ENCODE results near the gene SKP1.

Gene SKP1

DNA sequence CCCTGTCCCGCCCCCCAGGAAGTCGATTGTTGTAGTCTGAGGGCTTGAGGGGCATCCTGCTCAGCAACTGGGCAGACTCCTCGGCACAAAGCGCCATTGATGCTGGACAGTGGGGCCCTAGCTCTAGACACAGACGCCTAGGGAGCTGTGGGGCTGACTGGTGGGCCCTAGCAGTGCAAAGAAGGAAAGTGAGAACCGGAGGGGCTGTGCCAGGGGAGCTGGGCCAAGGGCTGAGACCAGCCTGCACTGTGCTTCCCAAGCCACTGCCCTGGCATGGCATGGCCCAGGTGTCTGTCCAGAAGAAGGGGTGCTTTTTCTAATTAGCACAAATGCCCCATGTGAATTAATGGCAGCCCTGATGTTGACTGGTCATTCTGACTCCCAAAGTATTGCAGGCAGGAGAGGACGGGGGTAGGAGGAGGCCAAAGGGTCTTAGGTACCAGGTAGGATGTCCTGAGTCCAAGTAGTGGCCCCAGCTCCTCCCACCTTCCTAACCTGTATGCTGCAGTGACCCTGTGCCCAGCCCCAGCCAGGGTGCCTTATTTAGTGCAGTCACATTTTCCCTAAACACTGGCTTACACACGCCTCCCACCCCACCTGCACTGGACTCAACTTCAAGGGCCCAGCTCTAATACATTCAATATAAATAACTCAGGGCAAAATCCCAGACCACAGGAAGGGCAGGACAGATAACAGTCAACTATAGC is 46.4 kb downstream of the SKP1 start:
- DNase-seq (ENCODE audit: low spot score) = no peak

DNA sequence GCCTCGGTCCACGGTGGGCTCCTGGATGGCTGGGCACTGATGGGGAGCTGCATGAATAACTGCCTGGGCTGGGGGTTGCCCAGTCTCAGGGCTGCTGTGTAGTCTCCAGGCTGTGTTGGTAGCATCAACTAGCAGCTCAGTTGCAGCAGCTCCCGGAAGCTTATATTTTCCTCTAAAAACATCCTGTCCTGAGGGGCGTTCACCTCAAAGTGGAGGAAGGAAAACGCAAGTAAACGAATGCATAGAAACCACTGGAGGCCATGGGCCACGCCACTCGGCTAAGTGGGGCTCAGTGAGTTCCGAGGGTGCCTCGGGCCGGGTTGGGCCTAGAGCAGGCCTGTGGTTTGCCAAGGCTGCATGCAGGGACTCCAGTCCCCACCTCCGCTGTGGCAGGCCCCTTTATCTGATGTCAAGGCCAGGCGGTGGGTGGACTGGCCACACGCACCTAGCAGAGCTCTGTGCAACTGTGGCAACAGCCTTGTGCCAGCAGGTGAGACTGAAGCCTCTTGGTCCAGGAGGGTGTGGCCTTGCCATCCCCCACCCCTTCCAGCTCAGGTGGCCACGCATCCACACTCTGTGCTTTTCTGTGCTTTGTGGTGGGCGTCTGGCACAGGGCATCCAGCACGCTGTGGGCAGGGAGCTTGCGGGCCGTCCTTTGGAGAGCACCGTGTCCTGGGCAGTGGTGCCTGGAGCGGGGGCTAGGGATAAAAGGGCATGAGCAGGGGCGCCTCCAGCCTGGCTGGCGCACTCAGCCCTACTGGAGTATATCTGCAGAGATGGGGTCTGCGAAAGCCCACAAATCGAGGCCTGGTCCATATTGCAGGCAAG is 47.1 kb downstream of the SKP1 start:
- no peak for DNase-seq (ENCODE audit: low spot score)

DNA sequence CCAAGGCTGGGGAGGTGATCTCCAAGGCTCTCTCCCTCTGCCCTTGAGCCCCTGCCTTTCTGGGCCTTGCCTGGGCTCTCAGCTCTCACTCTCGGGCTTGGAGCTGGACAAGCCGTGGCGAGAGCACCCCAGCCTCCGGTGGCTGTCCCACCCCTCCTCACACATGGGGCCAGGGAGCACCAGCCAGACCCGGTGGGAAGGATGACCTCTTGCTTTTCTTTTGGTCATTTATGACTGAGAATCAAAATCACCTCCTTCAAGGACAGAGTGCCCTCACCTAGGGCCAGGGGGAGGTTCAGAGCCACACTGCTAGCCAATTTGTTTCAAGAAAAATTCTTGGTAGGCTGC is 48.1 kb downstream of the SKP1 start:
- DNase-seq (ENCODE audit: low spot score) = no peak

DNA sequence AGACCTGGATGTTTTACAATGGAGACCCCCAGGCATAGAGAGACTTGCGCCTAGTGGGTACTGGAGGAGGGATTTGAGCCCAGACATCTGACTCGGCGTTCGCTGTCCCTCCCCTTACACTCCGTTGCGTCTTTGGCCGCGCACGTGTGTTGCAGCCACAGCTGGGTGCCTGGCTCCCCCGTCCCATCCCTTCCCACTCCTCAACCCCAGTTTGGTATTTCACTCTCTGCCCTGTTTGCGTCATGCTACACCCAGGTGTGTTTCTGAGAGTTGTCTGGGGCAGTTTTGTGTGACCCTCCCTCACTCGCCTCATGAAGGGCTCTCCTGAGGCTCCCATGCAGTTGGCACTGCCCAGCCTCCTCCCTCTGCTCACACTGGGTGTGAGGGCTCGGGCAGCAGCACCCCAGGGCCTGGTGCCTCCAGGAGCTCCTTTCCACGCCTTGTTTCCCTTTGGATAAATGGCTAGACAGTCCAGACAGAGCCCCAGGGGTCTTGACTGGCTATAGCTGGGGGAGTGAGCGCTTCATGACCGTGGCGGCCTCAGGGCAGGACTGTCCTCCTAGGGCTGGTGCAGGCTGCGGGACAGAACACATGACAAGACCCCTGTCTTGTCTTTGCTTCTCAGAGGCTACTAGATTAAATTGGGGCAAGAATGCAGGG is 48.6 kb downstream of the SKP1 start:
- no peak for DNase-seq (ENCODE audit: low spot score)

DNA sequence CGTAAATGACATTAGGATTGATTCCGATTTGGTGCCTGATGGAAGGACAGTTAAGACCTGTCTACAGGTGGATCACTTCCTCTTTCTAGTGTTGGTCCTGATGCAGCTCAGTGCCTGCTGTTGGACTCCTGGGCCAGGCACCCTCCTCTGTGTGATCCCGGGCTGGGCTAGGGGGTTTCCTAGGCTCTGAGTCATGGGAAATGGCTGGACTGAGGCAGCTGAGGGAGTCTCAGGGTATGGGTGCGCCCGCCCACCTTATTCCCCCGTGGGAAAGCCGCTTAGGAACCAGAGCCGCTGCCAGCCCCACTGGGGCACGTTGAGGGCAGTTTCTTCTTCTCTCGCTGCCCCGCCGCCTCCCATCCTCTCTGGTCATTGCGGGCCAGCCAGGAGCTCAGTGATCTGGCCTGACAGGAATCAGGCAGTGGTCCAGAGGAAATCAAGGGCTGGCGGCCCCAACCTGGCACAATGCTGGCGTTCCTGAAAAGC is 49.3 kb downstream of the SKP1 start:
- no peak for DNase-seq (ENCODE audit: low spot score)

DNA sequence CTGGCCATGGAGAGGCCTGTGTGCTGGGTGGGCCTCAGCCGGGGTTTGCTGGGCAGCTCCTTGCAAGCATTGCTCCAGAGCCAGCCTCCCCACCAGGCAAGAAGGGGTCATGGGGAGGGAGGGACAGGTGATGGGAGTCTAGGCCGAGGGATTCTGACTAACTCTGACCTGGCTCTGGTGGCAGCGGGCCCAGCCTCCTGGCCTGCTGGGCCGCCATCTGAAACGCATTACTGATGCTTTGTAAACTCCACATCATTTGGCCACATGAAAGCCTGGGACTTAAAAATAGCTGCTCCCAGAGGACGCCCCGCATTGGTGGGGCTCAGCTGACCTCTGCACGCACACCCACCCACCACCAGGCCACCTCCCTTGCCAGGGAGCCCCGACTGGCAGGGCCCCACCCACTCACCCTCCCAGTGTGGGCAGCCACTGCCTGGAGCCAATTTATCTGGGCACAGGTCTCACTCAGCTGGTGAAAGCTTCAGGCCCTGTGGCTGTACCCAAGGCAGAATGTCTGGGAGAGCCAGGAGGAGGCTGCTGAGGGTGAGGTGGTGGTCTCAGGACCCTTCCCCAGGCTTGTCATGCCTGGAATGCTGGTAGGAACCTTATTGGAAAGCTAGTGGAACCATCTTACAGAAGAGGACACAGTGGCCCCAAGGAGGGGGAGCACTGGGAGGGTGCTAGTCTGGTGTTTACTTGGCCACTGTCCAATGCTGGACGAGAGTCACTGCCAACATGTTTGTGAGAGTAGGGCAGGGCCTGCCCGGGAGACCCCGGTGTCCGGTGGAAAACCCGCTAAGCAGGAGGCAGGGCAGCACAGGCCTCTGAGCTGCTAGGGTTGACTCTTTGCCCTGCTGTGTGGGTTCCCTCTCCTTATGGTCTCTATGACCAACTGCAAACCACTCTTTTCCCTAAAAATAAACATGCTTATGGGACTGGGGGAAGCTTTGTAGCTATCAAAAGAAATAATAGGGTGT is 51.4 kb downstream of the SKP1 start:
- no peak for DNase-seq (ENCODE audit: low spot score)

DNA sequence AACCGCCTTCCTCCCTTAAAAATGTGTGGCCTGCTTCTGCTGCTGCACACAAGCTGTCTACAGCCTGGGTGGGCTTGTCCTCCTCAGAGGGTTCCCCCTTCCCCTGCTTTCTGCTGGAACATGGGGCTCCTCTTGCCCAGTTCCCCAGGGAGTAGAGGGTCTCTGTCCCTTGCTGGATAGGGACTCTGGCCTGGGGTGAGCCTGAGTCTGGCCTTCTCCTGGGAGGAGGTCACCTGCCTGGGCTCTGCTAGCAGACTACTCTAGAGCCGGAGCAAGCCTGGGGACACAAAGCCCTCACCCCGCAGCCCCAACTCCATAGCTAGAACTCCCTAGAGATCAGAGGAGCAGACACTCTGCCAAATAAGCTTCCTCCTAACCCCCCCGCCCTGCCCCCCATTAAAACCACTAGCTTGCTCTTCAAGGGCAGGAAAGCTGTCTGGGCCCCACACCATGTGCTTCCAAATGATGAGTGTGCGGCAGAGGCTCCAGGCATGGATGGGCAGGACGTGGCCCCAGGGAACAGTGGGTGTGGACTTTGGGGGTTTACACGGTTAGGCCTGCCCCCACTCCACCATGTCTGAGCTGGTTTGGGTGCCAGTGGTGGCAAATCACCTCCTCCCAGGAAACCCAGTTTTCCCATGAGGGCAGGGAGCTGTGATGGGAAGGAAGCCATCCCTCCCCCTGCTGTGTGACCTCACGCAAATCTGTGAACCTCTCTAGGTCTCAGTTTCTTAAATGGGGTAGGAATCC is 52.3 kb downstream of the SKP1 start:
- no peak for DNase-seq (ENCODE audit: low spot score)

DNA sequence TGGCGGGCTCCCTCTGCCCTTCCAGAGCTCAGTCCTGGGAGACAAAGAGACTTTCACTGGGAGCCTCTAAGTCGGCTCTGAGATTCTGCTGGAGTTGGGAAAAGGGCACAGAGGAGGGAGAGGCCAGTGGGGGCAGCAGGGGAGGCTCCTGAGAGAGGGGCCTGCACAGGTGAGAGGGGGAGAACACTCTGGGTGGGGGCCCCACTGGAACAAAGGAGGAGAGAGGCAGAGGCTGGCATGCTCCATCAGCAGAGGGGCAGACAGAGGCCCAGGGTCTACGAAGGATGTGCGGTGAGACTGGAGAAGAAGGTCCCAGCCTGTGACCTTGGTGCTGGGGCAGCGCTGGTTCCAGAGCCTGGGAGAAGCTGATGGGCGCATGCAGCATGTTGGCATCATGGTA is 53.4 kb downstream of the SKP1 start:
- no peak for DNase-seq (ENCODE audit: low spot score)

DNA sequence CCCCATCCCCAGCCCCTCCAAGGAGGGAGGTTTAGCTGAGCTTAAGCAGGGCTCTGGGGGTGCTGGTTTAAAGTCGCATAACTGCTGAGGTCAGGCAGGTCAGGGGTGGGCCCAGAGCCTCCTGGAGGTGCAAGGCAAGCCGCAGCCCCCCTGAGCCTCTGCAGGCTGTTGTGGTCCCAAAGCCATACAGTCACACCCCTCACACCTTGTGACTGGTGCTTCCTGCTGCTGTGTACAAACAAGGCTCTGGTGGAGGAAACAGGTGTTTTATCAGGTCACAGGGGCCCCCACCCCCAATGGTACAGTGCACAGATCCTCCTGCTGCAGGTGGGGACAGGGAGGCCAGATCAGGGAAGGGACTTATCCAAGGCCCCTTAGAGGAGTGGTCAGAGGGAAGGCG is 54.2 kb downstream of the SKP1 start:
- no peak for DNase-seq (ENCODE audit: low spot score)

DNA sequence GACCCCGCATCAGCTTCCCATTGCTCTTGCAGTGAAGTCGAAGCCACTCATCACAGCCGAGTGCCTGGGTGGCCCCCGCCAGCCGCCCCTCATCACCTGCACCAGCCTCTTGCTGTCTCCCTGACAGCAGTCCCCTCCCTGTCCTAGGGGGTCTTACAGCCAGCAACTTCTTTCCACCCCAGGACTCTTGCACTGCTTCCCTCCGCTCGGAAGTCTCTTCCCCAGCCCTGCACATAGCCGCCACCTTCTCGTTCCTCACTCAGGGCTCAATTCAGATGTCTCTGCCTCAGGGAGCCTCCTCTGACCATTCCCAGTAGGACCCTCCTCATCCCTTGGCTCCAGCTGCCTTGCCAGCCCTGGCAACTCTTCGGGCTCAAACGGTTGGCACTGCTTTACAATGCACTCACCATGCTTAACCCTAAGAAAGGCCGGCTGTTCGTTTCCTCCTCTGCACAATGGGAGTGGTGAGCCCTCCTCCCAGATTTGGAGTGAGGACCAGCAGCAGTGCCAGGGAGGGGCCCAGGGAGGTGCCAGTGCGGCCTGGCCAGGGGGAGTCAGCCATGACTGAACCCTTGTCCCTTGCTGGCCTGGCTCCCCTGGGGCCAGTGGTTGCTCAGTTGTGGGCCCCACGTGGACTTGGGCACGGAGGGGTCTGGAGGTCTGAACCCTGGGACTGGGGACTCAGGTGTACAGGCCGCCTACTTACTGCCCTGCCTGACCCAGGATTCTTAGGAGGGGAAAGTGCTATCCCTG is 56.2 kb downstream of the SKP1 start:
- no peak for DNase-seq (ENCODE audit: low spot score)

DNA sequence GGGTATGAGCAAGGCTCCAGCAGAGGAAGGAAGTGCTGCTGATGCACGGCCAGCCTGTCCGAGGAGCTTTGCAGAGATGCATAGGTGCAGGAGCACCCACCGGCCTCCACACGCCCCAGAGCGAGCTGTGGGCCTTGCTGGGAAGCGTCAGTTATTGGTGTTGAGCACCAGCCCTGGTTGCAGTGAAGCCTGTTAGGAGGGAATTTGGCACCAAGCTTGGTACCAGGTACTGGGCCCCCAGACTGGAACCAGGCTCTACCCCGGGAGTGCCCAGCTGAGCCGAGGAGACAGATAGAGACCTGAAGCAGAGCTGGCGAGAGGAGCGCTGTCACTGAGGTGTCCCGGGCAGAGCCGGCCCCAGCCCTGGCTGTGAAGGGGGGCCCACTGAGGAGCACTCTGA is 57.0 kb downstream of the SKP1 start:
- no peak for DNase-seq (ENCODE audit: low spot score)

DNA sequence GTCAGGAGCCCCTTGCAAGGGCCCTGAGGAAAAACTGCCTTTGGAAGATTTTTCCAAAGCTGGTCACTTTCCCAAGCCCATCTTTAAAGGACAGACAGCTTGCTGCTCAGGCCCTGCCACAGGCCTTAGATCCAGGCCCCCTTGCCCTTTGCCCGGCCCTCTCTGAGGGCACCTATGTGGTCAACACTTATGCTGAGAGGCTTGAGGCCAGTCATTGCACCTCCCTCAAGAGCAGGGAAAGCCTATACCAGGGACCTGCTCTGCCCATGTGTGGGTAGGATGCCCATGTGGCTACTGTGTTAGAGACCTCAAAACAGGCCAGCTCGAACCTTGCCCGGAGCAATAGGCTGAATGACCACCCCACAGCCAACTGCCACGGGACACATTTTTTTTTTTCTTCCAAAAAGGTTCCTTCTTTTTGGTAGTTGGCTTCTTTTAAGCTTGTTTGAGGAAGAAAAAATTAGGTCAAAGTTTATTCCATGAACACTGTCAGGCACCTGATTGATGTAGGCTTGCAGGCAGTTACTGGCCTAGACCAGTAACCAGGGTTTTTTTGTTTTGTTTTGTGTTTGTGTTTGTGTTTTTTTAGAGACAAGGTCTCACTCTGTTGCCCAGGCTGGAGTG is 58.4 kb downstream of the SKP1 start:
- DNase-seq (ENCODE audit: low spot score) = no peak

DNA sequence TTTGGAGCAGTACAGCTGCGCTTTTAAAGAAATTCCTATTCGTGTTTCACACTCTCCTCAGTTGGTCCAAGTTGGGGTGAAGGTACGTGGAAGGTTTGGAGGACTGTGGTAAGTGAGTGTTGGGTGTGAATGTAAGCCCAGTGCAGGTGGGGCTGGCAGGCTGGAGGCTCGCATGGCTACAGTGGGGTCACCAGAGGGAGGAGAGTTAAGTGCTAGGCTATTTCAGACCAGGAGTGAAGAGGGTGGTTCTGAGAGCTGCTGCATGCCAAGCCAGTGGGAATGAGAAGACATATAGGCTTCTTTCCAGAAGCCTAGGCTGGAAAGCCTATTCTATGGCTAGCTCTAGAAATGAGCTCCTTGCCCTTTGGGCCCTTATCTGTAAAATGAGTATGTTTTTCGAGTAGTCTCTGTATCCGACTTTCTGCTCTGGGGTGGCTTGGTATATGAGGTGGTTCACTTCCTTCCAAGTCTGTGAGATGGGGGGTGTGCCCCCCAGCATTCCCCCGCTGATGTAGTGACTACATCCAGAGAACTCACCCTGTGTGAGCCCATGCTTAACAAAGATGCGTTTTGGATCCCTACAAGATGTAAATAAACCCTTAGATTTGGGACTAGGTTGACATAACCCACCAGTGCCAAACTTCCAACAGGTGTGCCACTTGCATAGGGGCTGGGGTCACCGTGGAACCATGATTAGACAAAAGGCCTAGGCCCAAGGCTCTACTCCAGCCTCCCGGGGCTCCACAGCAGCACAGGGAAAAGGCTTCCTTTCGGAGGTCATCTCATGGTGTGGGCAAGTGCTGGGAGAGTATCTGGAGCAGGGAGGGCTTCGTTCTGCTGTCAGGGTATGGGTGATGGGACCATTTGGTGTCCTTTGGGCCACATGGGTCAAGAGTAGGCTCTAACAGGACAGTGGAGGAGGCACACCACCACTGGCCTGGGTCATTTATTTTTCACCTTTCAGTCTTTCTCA is 59.7 kb downstream of the SKP1 start:
- DNase-seq (ENCODE audit: low spot score) = no peak

DNA sequence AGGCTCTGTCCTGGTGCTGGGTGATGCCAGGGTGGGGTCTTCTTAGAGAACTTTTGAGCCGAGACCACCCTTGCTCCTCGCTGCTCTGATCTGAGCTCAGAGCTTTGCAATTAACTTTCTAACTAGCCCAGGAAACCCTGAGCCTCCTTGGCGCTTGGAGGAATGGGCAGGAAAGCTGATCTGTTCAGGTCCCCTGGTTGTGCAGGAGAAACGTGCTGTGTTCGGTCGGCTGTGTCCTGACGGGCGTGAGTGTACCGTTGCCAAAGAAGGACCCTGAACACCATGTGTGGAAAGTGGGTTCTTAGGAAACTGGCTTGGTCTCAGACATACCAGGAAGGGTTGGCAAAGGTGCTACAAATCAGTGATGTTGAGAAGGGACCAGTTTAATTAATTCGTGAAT is 60.5 kb downstream of the SKP1 start:
- DNase-seq (ENCODE audit: low spot score) = no peak

DNA sequence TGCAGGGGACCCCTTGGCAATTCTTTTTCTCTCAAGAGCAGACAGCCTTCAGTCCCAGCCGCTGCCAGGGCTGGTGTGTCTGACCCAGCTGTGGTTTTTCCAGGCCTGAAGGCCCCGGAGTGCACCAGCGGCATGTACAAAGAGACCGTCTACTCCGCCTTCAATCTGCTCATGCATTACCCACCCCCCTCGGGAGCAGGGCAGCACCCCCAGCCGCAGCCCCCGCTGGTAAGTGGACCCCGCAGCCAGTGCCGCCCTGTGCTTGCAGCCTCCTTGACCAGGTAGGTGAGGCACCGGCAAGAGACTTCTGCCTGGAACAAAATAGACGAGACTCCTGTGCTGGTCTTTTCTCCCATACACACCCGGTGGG is 61.0 kb downstream of the SKP1 start:
- DNase-seq (ENCODE audit: low spot score) = no peak

DNA sequence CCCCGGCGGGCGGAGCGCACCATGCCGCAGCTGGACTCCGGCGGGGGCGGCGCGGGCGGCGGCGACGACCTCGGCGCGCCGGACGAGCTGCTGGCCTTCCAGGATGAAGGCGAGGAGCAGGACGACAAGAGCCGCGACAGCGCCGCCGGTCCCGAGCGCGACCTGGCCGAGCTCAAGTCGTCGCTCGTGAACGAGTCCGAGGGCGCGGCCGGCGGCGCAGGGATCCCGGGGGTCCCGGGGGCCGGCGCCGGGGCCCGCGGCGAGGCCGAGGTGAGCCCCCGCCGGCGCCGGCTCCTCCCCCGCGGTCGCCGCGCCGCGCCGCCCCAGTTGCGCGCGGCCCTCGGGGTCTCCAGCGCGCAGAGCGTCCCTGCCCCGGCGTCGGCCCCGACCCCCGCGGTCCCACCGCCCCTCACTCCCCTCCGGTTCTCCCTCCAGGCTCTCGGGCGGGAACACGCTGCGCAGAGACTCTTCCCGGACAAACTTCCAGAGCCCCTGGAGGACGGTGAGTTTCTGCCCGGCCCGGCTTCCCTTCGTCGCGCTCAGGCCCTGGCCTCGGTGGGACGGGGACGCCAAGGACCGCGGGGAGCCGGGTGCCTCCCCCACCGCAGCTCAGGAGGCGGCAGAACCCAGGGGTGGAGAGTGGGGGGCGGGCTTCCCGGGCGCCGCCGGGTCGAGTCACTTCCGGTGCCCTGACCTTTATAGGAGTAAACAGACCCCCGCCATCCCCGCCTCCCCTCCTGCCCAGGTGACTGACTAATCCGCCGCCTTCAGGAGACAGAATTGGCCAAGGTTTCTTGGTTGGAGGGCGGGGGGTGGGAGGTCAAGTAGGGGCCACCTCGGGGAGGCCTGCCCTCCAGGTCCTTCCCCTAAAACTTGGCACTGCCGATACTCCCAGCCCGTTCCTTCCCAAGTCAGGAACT is 61.6 kb downstream of the SKP1 start:
- DNase-seq (ENCODE audit: low spot score) = no peak
